C4-2B (cell line): ENCODE measurements around the gene FLT1.

Source experiments
- ZFX ChIP-seq: fragments of 450-650 bp; IDR thresholded peaks from 2 replicates; pipeline ENCODE4 v1.6.1; 2017
- TF ChIP-seq, protein P1 (sequence below): fragments of 450-650 bp; conservative IDR thresholded peaks from 2 replicates; pipeline ENCODE4 v1.5.1; 2017; ENCODE audit warnings: mild to moderate bottlenecking

DNA sequence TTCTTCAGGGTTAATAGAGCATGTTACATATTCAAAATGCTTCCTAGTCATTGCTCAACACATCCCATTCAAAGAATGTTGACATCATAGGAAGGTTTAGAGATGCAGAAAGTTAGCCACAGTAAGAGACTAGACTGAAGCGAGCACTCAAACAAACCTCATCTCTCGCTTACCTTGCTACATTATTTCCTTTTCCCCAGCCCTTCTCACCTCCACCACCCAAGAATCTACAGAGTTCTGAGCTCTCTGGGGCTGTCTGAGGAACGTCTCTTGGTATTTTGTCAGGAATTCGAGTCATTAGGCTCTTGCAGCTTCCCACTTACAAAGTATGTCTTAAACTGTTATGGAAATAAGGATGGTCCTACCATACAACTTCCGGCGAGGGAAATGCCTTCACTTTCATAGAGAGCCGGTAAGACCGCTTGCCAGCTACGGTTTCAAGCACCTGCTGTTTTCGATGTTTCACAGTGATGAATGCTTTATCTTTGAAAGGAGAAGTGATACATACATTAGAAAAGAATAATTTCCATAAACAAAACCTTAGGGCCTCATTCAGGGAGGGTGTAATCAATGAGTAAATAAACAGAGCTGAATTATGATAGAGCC is 65.1 kb downstream of the FLT1 start:
- TF ChIP-seq, protein P1, sequence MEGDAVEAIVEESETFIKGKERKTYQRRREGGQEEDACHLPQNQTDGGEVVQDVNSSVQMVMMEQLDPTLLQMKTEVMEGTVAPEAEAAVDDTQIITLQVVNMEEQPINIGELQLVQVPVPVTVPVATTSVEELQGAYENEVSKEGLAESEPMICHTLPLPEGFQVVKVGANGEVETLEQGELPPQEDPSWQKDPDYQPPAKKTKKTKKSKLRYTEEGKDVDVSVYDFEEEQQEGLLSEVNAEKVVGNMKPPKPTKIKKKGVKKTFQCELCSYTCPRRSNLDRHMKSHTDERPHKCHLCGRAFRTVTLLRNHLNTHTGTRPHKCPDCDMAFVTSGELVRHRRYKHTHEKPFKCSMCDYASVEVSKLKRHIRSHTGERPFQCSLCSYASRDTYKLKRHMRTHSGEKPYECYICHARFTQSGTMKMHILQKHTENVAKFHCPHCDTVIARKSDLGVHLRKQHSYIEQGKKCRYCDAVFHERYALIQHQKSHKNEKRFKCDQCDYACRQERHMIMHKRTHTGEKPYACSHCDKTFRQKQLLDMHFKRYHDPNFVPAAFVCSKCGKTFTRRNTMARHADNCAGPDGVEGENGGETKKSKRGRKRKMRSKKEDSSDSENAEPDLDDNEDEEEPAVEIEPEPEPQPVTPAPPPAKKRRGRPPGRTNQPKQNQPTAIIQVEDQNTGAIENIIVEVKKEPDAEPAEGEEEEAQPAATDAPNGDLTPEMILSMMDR = no peak
- no peak for TF ChIP-seq ZFX
